ENCODE data around the gene SMC1B.
"Not testable (repeated sequence)": the region's sequence is repeated elsewhere in the genome, so short reads cannot be mapped to it uniquely, and the experiment has no call there.

SMC1B gene

GRCh38 chr22:45304971-45305370 is 108.4 kb downstream of the SMC1B start:
- Histone ChIP-seq H3K27me3 (ENCODE audit: insufficient read depth, low read depth, severe bottlenecking) (no peaks in the 10 kb centered on the region), H3K27ac (no peak overlapping the region), H3K36me3 (no peaks in the 10 kb centered on the region), H3K4me3 (ENCODE audit: low read depth, low read length) (no peak overlapping the region), H3K9me3 (ENCODE audit: severe bottlenecking) (no peaks in the 10 kb centered on the region)
- no peak for DNase-seq
- no peak for TF ChIP-seq CTCF (IDR thresholded peaks at IDR 0.05; ENCODE audit: low read depth, low read length)

GRCh38 chr22:45303181-45303580 is 110.2 kb downstream of the SMC1B start:
- TF ChIP-seq CTCF (IDR thresholded peaks at IDR 0.05; ENCODE audit: low read depth, low read length): no peak
- Histone ChIP-seq H3K36me3 (no peaks in the 10 kb centered on the region), H3K27me3 (ENCODE audit: insufficient read depth, low read depth, severe bottlenecking) (no peaks in the 10 kb centered on the region), H3K27ac (no peak overlapping the region), H3K4me3 (ENCODE audit: low read depth, low read length) (no peak overlapping the region), H3K9me3 (ENCODE audit: severe bottlenecking) (no peaks in the 10 kb centered on the region)
- no peak for DNase-seq

- H3K4me3 ChIP-seq (ENCODE audit: low read depth, low read length): no peak overlapping the region
- no peaks in the 10 kb centered on the region for H3K27me3 ChIP-seq (ENCODE audit: insufficient read depth, low read depth, severe bottlenecking)
- no peak for DNase-seq
- TF ChIP-seq CTCF (IDR thresholded peaks at IDR 0.05; ENCODE audit: low read depth, low read length): no peak
- no peaks in the 10 kb centered on the region for H3K36me3 ChIP-seq
- no peaks in the 10 kb centered on the region for H3K9me3 ChIP-seq (ENCODE audit: severe bottlenecking)
- no peak overlapping the region for H3K27ac ChIP-seq
These were observed 110.6 kb downstream of the SMC1B start for GRCh38 chr22:45302751-45303150.

- H3K4me3 ChIP-seq (ENCODE audit: low read depth, low read length): no peak overlapping the region
These were observed 114.4 kb downstream of the SMC1B start for GRCh38 chr22:45298934-45299505.

GRCh38 chr22:45296628-45297297 is 116.6 kb downstream of the SMC1B start:
- no peaks in the 10 kb centered on the region for H3K36me3 ChIP-seq
- H3K27ac ChIP-seq: no peak overlapping the region
- no peak for TF ChIP-seq CTCF (IDR thresholded peaks at IDR 0.05; ENCODE audit: low read depth, low read length)
- H3K9me3 ChIP-seq (ENCODE audit: severe bottlenecking): no peaks in the 10 kb centered on the region
- H3K27me3 ChIP-seq (ENCODE audit: insufficient read depth, low read depth, severe bottlenecking): no peaks in the 10 kb centered on the region
- no peak for DNase-seq
- no peak overlapping the region for H3K4me3 ChIP-seq (ENCODE audit: low read depth, low read length)

More at GRCh38 chr22:45298934-45299505, 114.4 kb downstream of the SMC1B start:
- Histone ChIP-seq H3K27me3 (ENCODE audit: insufficient read depth, low read depth, severe bottlenecking) (no peaks in the 10 kb centered on the region), H3K36me3 (no peaks in the 10 kb centered on the region), H3K9me3 (ENCODE audit: severe bottlenecking) (no peaks in the 10 kb centered on the region), H3K27ac (no peak overlapping the region)
- no peak for DNase-seq
- no peak for TF ChIP-seq CTCF (IDR thresholded peaks at IDR 0.05; ENCODE audit: low read depth, low read length)

GRCh38 chr22:45295492-45295891 is 117.9 kb downstream of the SMC1B start:
- Histone ChIP-seq H3K9me3 (ENCODE audit: severe bottlenecking) (no peaks in the 10 kb centered on the region), H3K27ac (no peak overlapping the region), H3K4me3 (ENCODE audit: low read depth, low read length) (no peak overlapping the region), H3K27me3 (ENCODE audit: insufficient read depth, low read depth, severe bottlenecking) (no peaks in the 10 kb centered on the region), H3K36me3 (no peaks in the 10 kb centered on the region)
- DNase-seq: no peak
- TF ChIP-seq CTCF (IDR thresholded peaks at IDR 0.05; ENCODE audit: low read depth, low read length): no peak

GRCh38 chr22:45295004-45295403 is 118.4 kb downstream of the SMC1B start:
- not testable (repeated sequence) for H3K27ac ChIP-seq; DNase-seq; H3K9me3 ChIP-seq (ENCODE audit: severe bottlenecking); H3K27me3 ChIP-seq (ENCODE audit: insufficient read depth, low read depth, severe bottlenecking); H3K4me3 ChIP-seq (ENCODE audit: low read depth, low read length); H3K36me3 ChIP-seq
